H1 (cell line): ENCODE measurements around the gene SEMA3E. TPM values are rescaled to one million over a fixed set of nuclear protein-coding genes. Genes with fewer than 3 reads are reported as not detected.
A peak's percentile ranks its signal among the peaks of the same experiment; 100 is the strongest.

Experiments
- CTCF ChIA-PET: fragments of 300-600 bp; sonication (Branson Sonifier 250); formaldehyde crosslinking; loops from one replicate; lab custom pipeline; 2021; ENCODE audit not compliant: partially characterized antibody; lab: Charles Lee
- POLR2A ChIA-PET: fragments of 300-600 bp; sonication (Branson Sonifier 250); formaldehyde crosslinking; loops from one replicate; lab custom pipeline; 2021; ENCODE audit warnings: inconsistent platforms; ENCODE audit not compliant: partially characterized antibody; lab: Charles Lee
- DNase-seq, 2 experiments: peaks; one replicate each; pipeline versions ENCODE4 v3.0.0 to v3.0.0-alpha.2; 2010 to 2022; ENCODE audit warnings: low spot score in 2 of 2, low read depth in 1 of 2, mixed read lengths in 1 of 2
- FAIRE-seq: peaks from 2 replicates; lab custom pipeline; 2011; peaks lifted over from hg19 to GRCh38; lab: Jason Lieb, UNC
- H2AFZ ChIP-seq: 2 replicates; pipeline ENCODE4 v1.8.1; 2012; ENCODE audit warnings: low read length, inconsistent platforms
- H2AK5ac ChIP-seq: 2 replicates; pipeline ENCODE4 v1.6.1; 2013; ENCODE audit warnings: low read depth, low read length
- H2BK120ac ChIP-seq: replicated peaks from 2 replicates; pipeline ENCODE3; 2013; ENCODE audit warnings: low read depth, low read length, inconsistent platforms
- H2BK12ac ChIP-seq: 2 replicates; pipeline ENCODE4 v1.6.1; 2013; ENCODE audit warnings: low read depth, low read length
- H2BK15ac ChIP-seq: 2 replicates; pipeline ENCODE4 v1.6.1; 2013; ENCODE audit warnings: low read length
- H2BK20ac ChIP-seq: 2 replicates; pipeline ENCODE4 v1.6.1; 2013; ENCODE audit warnings: low read length
- H2BK5ac ChIP-seq: 2 replicates; pipeline ENCODE4 v1.6.1; 2013; ENCODE audit warnings: low read depth, low read length
- H3K14ac ChIP-seq: 2 replicates; pipeline ENCODE4 v1.6.1; 2013; ENCODE audit warnings: inconsistent platforms; ENCODE audit not compliant: insufficient read length
- H3K18ac ChIP-seq: 2 replicates; pipeline ENCODE4 v1.6.1; 2013; ENCODE audit warnings: low read length; ENCODE audit errors: extremely low read depth
- H3K23ac ChIP-seq: 2 replicates; pipeline ENCODE4 v1.6.1; 2013; ENCODE audit warnings: inconsistent platforms; ENCODE audit not compliant: insufficient read length
- H3K23me2 ChIP-seq: 2 replicates; pipeline ENCODE4 v1.6.1; 2013; ENCODE audit warnings: low read depth, low read length
- H3K27ac ChIP-seq: 2 replicates; pipeline ENCODE4 v1.6.1; 2011; ENCODE audit warnings: low read depth, low read length, inconsistent platforms
- H3K27me3 ChIP-seq, 4 experiments: replicated peaks in 1 of 4; 1 replicate in 1 of 4; 2 replicates in 3 of 4; pipeline versions ENCODE4 v1.6.1 to v1.8.1; 2011 to 2013; ENCODE audit warnings: low read length in 3 of 4, mild to moderate bottlenecking in 3 of 4, inconsistent platforms in 2 of 4, mixed read lengths in 2 of 4, moderate library complexity in 1 of 4; ENCODE audit not compliant: control insufficient read depth in 3 of 4, insufficient read depth in 3 of 4; ENCODE audit errors: extremely low read depth in 1 of 4
- H3K36me3 ChIP-seq, 4 experiments: 2 replicates each; pipeline versions ENCODE4 v1.6.1 to v1.8.1; 2011 to 2013; ENCODE audit warnings: mild to moderate bottlenecking in 4 of 4, low read length in 3 of 4, moderate library complexity in 2 of 4, control low read depth in 1 of 4, inconsistent platforms in 1 of 4; ENCODE audit not compliant: insufficient read depth in 4 of 4, control insufficient read depth in 2 of 4
- H3K4ac ChIP-seq: replicated peaks from 2 replicates; pipeline ENCODE3; 2013; ENCODE audit warnings: low read length, low read depth, mixed read lengths, inconsistent platforms; ENCODE audit not compliant: insufficient read length
- H3K4me1 ChIP-seq, 4 experiments: replicated peaks in 1 of 4; 1 replicate in 1 of 4; 2 replicates in 3 of 4; pipeline versions ENCODE4 v1.6.1 to v1.8.1; 2011 to 2013; ENCODE audit warnings: low read length in 3 of 4, inconsistent platforms in 2 of 4, mixed read lengths in 1 of 4; ENCODE audit not compliant: insufficient read depth in 4 of 4, control insufficient read depth in 3 of 4
- H3K4me2 ChIP-seq, 2 experiments: 2 replicates each; pipeline versions ENCODE4 v1.6.1 to v1.8.1; 2011 to 2013; ENCODE audit warnings: low read depth in 2 of 2, low read length in 2 of 2, control low read depth in 1 of 2, inconsistent platforms in 1 of 2, mild to moderate bottlenecking in 1 of 2; ENCODE audit not compliant: insufficient read depth in 1 of 2
- H3K4me3 ChIP-seq, 4 experiments: fragments of 200-600, 300-600 bp in 1 of 4; sonication (generic), shearing (Covaris generic), sonication (Bioruptor Twin) in 1 of 4; 2 replicates each; pipeline versions ENCODE4 v1.5.1 to v1.8.1; 2011 to 2016; ENCODE audit warnings: low read length in 4 of 4, low read depth in 3 of 4, control low read depth in 2 of 4, inconsistent platforms in 2 of 4, mild to moderate bottlenecking in 2 of 4, mixed read lengths in 1 of 4, moderate library complexity in 1 of 4; ENCODE audit not compliant: insufficient read depth in 2 of 4; ENCODE audit errors: extremely low read depth in 1 of 4
- H3K56ac ChIP-seq: replicated peaks from 2 replicates; pipeline ENCODE3; 2013; ENCODE audit warnings: low read depth, mild to moderate bottlenecking, mixed read lengths, low read length, inconsistent platforms; ENCODE audit not compliant: insufficient read length
- H3K79me1 ChIP-seq: 2 replicates; pipeline ENCODE4 v1.6.1; 2013; ENCODE audit warnings: low read depth, low read length, control low read depth
- H3K79me2 ChIP-seq, 2 experiments: 2 replicates each; pipeline versions ENCODE4 v1.6.1 to v1.8.1; 2012 to 2013; ENCODE audit warnings: low read length in 2 of 2, mild to moderate bottlenecking in 2 of 2, inconsistent platforms in 1 of 2; ENCODE audit not compliant: insufficient read depth in 2 of 2, control insufficient read depth in 1 of 2
- H3K9ac ChIP-seq, 4 experiments: replicated peaks in 1 of 4; 1 replicate in 1 of 4; 2 replicates in 3 of 4; pipeline versions ENCODE4 v1.6.1 to v1.8.1; 2011 to 2013; ENCODE audit warnings: low read depth in 3 of 4, low read length in 3 of 4, control low read depth in 2 of 4, mild to moderate bottlenecking in 2 of 4, moderate library complexity in 2 of 4, inconsistent platforms in 1 of 4; ENCODE audit errors: extremely low read depth in 1 of 4
- H3K9me3 ChIP-seq, 2 experiments: 2 replicates each; pipeline versions ENCODE4 v1.6.1 to v1.8.1; 2012 to 2013; ENCODE audit warnings: mild to moderate bottlenecking in 2 of 2, moderate library complexity in 2 of 2, control low read depth in 1 of 2, inconsistent platforms in 1 of 2, low read depth in 1 of 2, low read length in 1 of 2, mixed read lengths in 1 of 2; ENCODE audit not compliant: insufficient read depth in 2 of 2
- H4K20me1 ChIP-seq, 2 experiments: replicated peaks in 1 of 2; 2 replicates each; pipeline versions ENCODE3 to v1.8.1; 2011 to 2013; ENCODE audit warnings: inconsistent platforms in 2 of 2, low read length in 2 of 2, mild to moderate bottlenecking in 1 of 2; ENCODE audit not compliant: insufficient read depth in 2 of 2, control insufficient read depth in 1 of 2
- H4K5ac ChIP-seq: 2 replicates; pipeline ENCODE4 v1.6.1; 2013; ENCODE audit warnings: low read length, low read depth, mixed read lengths, inconsistent platforms; ENCODE audit not compliant: insufficient read length
- H4K8ac ChIP-seq: 2 replicates; pipeline ENCODE4 v1.8.0; 2013; ENCODE audit warnings: mild to moderate bottlenecking, moderate library complexity, low read length, inconsistent platforms; ENCODE audit not compliant: insufficient read depth; ENCODE audit errors: extremely low read depth
- H4K91ac ChIP-seq: replicated peaks from 2 replicates; pipeline ENCODE3; 2013; ENCODE audit warnings: low read length, mixed read lengths, inconsistent platforms; ENCODE audit not compliant: insufficient read length
- ATF2 ChIP-seq: IDR thresholded peaks from 2 replicates; pipeline ENCODE4 v1.6.1; 2012; ENCODE audit warnings: low read length, inconsistent platforms
- WGBS, 2 experiments: shearing (Covaris generic) in 1 of 2; methylation state at CpG; one replicate each; pipeline versions ENCODE4 v1.1.6 to v1.1.7; 2013 to 2015; ENCODE audit warnings: low lambda C conversion rate in 2 of 2, mixed read lengths in 2 of 2, inconsistent platforms in 1 of 2, low coverage in 1 of 2, missing lambda C conversion rate in 1 of 2; ENCODE audit not compliant: insufficient replicate concordance in 2 of 2, insufficient coverage in 1 of 2, insufficient read length in 1 of 2; ENCODE audit errors: extremely low coverage in 1 of 2, missing lambda C conversion rate in 1 of 2; 5-methylcytosine and 5-hydroxymethylcytosine counted together
- polyA plus RNA-seq, 7 experiments: library from polyadenylated mRNA; depleted of rRNA in 3 of 7; stranded (reverse) in 5 of 7; unstranded in 2 of 7; fragments of >200 nt in 5 of 7; fragments of 200-250 nt in 2 of 7; gene quantifications; 1 replicate in 5 of 7; 2 replicates in 1 of 7; 4 replicates in 1 of 7; pipeline versions ENCODE4 v1.2.1 to v1.2.3, GENCODE V29; 2011 to 2013; ENCODE audit warnings: missing spikeins in 2 of 7, mixed read lengths in 2 of 7
- total RNA-seq: library from RNA; stranded (reverse); fragmentation: NEBNext Ultra II Directional; extraction: Animal tissue kit (Norgen Biotek cat#: 25700); gene quantifications from 2 replicates; pipeline ENCODE4 v1.2.1, GENCODE V29; 2021

The SEMA3E gene
- total and polyA plus RNA-seq, 2 of the 8 experiments (the other 6 are each of a cell fraction or from before 2014, with no cell fraction given), result 0.93 to 0.94 TPM

GRCh38 chr7:83633516-83633915, 15.4 kb downstream of the SEMA3E start:
- no peaks in the 10 kb centered on the region for H3K79me2 ChIP-seq
- no peaks in the 10 kb centered on the region for H3K36me3 ChIP-seq
- no peaks in the 10 kb centered on the region for H3K27me3 ChIP-seq
- no peak overlapping the region for H2BK12ac ChIP-seq
- H4K5ac ChIP-seq, result no peak overlapping the region
- no peak overlapping the region for H3K4me3 ChIP-seq
- H2AK5ac ChIP-seq, result no peak overlapping the region
- H2BK20ac ChIP-seq, result no peak overlapping the region
- no peak overlapping the region for H2BK15ac ChIP-seq
- H3K23ac ChIP-seq, result no peak overlapping the region
- peaks cover 0 to 7% (median 4%) of the 10 kb centered on the region in 4 experiments; a peak in 3 of 7 replicates for H3K4me1 ChIP-seq
- CTCF ChIA-PET, result interaction anchor here (0.6 kb wide), 1 partner anchor 877 kb away, joined by 3 read pairs; no protein-coding TSS in a partner anchor
- no peak overlapping the region for H2BK5ac ChIP-seq
- POLR2A ChIA-PET, result no interaction called here
- H4K8ac ChIP-seq, result no peak overlapping the region
- H3K9ac ChIP-seq, result no peak overlapping the region
- FAIRE-seq, result no peak
- no peaks in the 10 kb centered on the region for H3K23me2 ChIP-seq
- no peak overlapping the region for H3K14ac ChIP-seq
- peak overlapping the region; percentile 55; the same call in 1 of the 2 replicates for H2AFZ ChIP-seq
- WGBS, 2 experiments, result 88% methylated on average over 2 of the region's 2 CpGs; no CpG with 5 or more reads in 1 of the 2 experiments
- H4K20me1 ChIP-seq, result no peaks in the 10 kb centered on the region
- no peak overlapping the region for H3K4me2 ChIP-seq
- no peak overlapping the region for H3K27ac ChIP-seq
- no peak overlapping the region for H3K4ac ChIP-seq
- DNase-seq, result no peak
- H3K9me3 ChIP-seq, result no peaks in the 10 kb centered on the region; a peak in 1 of 4 replicates
- no peak overlapping the region for H3K18ac ChIP-seq
- no peak overlapping the region for H3K56ac ChIP-seq
- H2BK120ac ChIP-seq, result no peak overlapping the region
- H3K79me1 ChIP-seq, result no peaks in the 10 kb centered on the region
- H4K91ac ChIP-seq, result no peak overlapping the region
- no peak for TF ChIP-seq ATF2
